ENCODE data around the gene ARID1B. TPM values are rescaled to one million over a fixed set of nuclear protein-coding genes. Genes with fewer than 3 reads are reported as not detected.

The ARID1B gene
- total RNA-seq, 4 donors from 2014 or later, result 157 to 315 (median 206) TPM

DNA sequence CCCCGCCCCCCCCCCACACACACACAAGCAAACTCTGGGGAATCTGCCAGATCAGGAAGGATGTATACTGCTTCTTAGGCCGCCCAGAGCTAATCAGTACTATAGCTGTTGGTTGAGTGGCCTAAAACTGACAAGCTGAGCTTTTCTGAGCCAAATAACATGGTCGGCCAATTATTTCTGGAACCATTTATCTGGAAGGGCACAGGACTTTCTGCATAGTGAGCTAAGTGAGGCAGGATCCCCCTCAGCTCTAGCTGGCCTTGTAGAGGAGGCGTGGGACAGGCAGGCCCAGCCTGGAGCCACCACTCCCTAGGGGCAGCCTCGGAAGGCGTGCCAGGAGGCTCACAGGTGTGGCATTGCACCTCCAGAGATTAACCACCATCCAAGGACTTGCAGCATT is 346.1 kb downstream of the ARID1B start:
- H3K27ac ChIP-seq, result no peak overlapping the region
- no peaks in the 10 kb centered on the region for H3K36me3 ChIP-seq
- no peak for DNase-seq
- 83 to 85% methylated on average over 6 of the region's 6 CpGs for WGBS, 2 donors
- no peak for TF ChIP-seq POLR2A (IDR thresholded peaks at IDR 0.05)
- TF ChIP-seq, protein P1, sequence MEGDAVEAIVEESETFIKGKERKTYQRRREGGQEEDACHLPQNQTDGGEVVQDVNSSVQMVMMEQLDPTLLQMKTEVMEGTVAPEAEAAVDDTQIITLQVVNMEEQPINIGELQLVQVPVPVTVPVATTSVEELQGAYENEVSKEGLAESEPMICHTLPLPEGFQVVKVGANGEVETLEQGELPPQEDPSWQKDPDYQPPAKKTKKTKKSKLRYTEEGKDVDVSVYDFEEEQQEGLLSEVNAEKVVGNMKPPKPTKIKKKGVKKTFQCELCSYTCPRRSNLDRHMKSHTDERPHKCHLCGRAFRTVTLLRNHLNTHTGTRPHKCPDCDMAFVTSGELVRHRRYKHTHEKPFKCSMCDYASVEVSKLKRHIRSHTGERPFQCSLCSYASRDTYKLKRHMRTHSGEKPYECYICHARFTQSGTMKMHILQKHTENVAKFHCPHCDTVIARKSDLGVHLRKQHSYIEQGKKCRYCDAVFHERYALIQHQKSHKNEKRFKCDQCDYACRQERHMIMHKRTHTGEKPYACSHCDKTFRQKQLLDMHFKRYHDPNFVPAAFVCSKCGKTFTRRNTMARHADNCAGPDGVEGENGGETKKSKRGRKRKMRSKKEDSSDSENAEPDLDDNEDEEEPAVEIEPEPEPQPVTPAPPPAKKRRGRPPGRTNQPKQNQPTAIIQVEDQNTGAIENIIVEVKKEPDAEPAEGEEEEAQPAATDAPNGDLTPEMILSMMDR (IDR thresholded peaks at IDR 0.05), result no peak
- no peaks in the 10 kb centered on the region for H3K27me3 ChIP-seq
- no peak overlapping the region for H3K4me3 ChIP-seq (replicated peaks in 1 of 3)
- intact Hi-C loops (cut with DNase I), result no loop called here
- H3K4me1 ChIP-seq, result peaks cover 0 to 9% of the 10 kb centered on the region in 2 donors
- H3K9me3 ChIP-seq, result no peaks in the 10 kb centered on the region

DNA sequence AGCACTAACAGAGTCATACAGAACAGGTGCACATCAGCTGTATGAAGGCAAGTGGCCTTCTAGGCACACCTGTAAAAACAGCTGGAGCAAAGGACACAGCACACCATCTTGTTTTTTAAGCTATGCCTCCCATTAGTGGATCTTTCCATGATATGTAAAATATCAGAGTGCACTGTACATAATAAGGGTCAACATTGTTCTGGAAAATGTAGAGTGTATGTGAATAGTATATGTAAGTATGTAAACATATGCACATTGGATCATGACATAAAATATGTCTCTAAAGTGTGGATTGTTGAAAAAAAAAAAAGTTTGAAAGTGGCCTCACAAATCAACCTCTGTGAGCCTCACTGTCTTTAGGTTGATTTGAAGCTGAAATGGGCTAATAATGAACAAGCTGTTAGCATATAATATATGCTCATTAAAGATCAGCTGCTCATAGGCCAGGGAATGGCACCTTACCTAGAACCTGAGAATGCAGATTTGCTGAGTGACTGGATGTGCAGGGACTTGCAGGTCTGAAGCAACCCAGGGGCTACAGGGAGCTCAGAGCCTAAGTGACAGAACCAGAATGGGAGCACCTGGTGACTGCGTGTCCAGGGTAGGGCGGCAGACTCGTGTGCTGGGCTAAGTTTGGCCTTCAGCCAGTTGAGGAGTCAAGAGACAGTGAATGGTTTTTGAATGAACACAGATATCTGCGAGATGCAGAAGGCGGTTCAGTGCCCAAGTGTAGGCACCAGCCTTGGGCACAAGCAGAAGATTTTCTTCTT is 347.5 kb downstream of the ARID1B start:
- peaks cover 3 to 16% of the 10 kb centered on the region in 2 donors for H3K4me1 ChIP-seq
- no peak overlapping the region for H3K27ac ChIP-seq
- no peaks in the 10 kb centered on the region for H3K27me3 ChIP-seq
- no peaks in the 10 kb centered on the region for H3K9me3 ChIP-seq
- no peak overlapping the region for H3K4me3 ChIP-seq (replicated peaks in 1 of 3)
- TF ChIP-seq, protein P1 (IDR thresholded peaks at IDR 0.05), result no peak
- intact Hi-C loops (cut with DNase I), result no loop called here
- WGBS, 2 donors, result 84 to 91% methylated on average over 5 of the region's 5 CpGs
- no peak for DNase-seq
- H3K36me3 ChIP-seq, result no peaks in the 10 kb centered on the region

DNA sequence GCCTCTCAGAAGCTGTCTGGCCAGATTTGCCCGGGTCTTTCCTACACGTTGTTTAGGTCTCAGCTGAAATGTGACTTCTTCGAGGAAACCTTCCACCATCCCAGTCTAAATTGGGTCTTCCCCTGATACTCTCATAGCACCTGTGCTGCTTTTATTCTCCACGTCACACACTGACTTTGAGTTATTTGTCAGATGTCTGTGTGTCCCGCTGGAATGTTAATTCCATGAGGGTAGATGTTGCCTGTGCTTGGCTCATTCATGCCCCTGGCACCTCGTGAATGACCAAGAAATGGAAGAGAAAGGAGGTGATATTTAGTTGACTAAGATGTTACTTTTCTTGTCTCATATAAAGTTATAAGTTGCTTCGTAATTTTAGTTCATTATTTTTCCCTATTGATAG is 348.4 kb downstream of the ARID1B start:
- intact Hi-C loops (cut with DNase I), result no loop called here
- H3K9me3 ChIP-seq, result no peaks in the 10 kb centered on the region
- no peak overlapping the region for H3K27ac ChIP-seq
- no peaks in the 10 kb centered on the region for H3K27me3 ChIP-seq
- H3K36me3 ChIP-seq, result no peaks in the 10 kb centered on the region
- TF ChIP-seq POLR2A (IDR thresholded peaks at IDR 0.05), result no peak
- TF ChIP-seq, protein P1 (IDR thresholded peaks at IDR 0.05), result no peak
- no peak overlapping the region for H3K4me3 ChIP-seq (replicated peaks in 1 of 3)
- peaks cover 3 to 19% of the 10 kb centered on the region in 2 donors for H3K4me1 ChIP-seq
- 94 to 96% methylated on average over 7 of the region's 7 CpGs for WGBS, 2 donors
- no peak for DNase-seq

DNA sequence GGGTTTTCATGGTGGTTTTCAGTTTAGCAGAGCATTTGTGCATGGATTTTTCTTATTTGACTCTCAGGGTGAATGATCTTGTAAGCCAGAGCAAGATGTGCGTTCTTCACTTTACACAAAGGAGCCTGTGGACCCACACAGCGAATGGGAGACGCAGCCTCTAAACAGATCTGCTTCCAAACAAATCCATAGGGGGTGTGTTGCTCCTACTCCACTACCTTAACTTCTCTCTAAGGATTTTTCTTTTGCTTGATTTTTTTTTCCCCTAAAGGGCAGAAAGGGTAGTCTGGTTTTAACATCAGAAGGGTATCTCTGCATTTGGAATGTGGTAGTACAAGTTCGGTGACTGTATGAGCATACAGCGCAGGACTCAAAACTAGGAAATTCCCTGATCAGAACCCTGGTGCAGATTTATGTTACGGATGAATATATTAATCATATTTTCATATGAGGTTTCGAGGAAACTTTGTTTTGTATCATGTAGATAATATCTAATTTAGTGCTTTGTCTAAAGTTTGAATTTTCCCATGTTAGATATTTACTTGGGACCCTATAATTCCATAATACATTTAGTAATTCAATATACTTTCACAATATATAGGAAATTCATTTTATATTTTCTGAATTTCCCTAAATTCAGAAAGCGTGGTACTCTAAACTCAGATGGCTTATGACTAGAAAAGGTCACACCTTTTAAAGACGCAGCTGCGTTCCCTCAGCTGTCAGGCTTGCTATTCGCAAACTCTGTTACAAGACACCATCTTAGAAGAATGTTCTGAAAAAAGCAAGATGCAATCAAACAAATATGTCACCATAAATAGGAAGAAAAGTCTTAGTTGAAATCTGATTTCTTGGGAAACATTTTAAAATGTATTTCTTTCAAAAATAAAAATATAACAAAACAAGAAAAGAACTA is 349.3 kb downstream of the ARID1B start:
- Histone ChIP-seq H3K9me3 (no peaks in the 10 kb centered on the region), H3K27ac (no peak overlapping the region), H3K4me3 (replicated peaks in 1 of 3) (no peak overlapping the region), H3K4me1 (peaks cover 3 to 19% of the 10 kb centered on the region in 2 donors), H3K27me3 (no peaks in the 10 kb centered on the region), H3K36me3 (no peaks in the 10 kb centered on the region)
- TF ChIP-seq, protein P1 (IDR thresholded peaks at IDR 0.05), result no peak
- no peak for TF ChIP-seq POLR2A (IDR thresholded peaks at IDR 0.05)
- WGBS, 2 donors, result 95 to 97% methylated on average over 11 of the region's 11 CpGs
- intact Hi-C loops (cut with DNase I), result no loop called here
- no peak for DNase-seq
